K562 (cell line): ENCODE results near the gene BPNT1. TPM values are rescaled to one million over a fixed set of nuclear protein-coding genes. Genes with fewer than 3 reads are reported as not detected.

Experiments
- ATAC-seq: fragments of 200-7000 bp; cut with Tn5 transposase; 3 replicates; pipeline ENCODE4 v1.9.1; 2020; ENCODE audit warnings: moderate library complexity
- BruUV-seq: library from RNA; stranded (reverse); fragments of 400-500 nt; replicated peaks from 2 replicates; lab custom pipeline; 2021; lab: Mats Ljungman, UMichigan
- CTCF ChIA-PET: fragments of 300-600 bp; formaldehyde crosslinking; extraction: SDS; loops from one replicate; lab custom pipeline; 2021; ENCODE audit warnings: low intra/inter-chr PET ratio; lab: Yijun Ruan, JAX
- POLR2A ChIA-PET: fragments of 300-600, 350-650 bp; sonication (Branson Sonifier 250); formaldehyde crosslinking; extraction: SDS; loops from one replicate; lab custom pipeline; 2021; ENCODE audit warnings: antibody characterized with exemption, inconsistent platforms; lab: Yijun Ruan, JAX
- DNase-seq, 4 experiments: peaks; one replicate each; pipeline versions ENCODE4 v3.0.0 to v3.0.0-alpha.2; 2011 to 2018; ENCODE audit warnings: low spot score in 3 of 4, mixed read lengths in 3 of 4; ENCODE audit errors: extremely low read depth in 1 of 4
- FAIRE-seq: peaks from 2 replicates; lab custom pipeline; 2011; peaks lifted over from hg19 to GRCh38; lab: Jason Lieb, UNC
- H2AFZ ChIP-seq: 2 replicates; pipeline ENCODE4 v1.6.0; 2011; ENCODE audit warnings: low read depth, low read length, control low read depth, inconsistent platforms
- H3K27ac ChIP-seq: fragments of 200-600 bp; 3 replicates; pipeline ENCODE4 v1.8.0; 2011; ENCODE audit warnings: low read depth, mild to moderate bottlenecking, control low read depth, inconsistent platforms, low read length, moderate library complexity, mixed read lengths; ENCODE audit errors: extremely low read depth
- H3K27me3 ChIP-seq, 2 experiments: fragments of 300-600 bp in 1 of 2; 2 replicates in 1 of 2; 3 replicates in 1 of 2; pipeline versions ENCODE4 v1.6.0 to v1.8.0; 2011; ENCODE audit warnings: inconsistent platforms in 2 of 2, low read length in 2 of 2, mild to moderate bottlenecking in 1 of 2, mixed read lengths in 1 of 2, moderate library complexity in 1 of 2; ENCODE audit not compliant: control insufficient read depth in 2 of 2, insufficient read depth in 2 of 2
- H3K36me3 ChIP-seq: fragments of 300-600 bp; 3 replicates; pipeline ENCODE4 v1.8.0; 2011; ENCODE audit warnings: mild to moderate bottlenecking, low read length, inconsistent platforms; ENCODE audit not compliant: control insufficient read depth, insufficient read depth
- H3K4me1 ChIP-seq, 2 experiments: fragments of 200-600 bp in 1 of 2; replicated peaks in 1 of 2; 2 replicates in 1 of 2; 3 replicates in 1 of 2; pipeline versions ENCODE4 v1.5.1 to v1.8.0; 2011; ENCODE audit warnings: inconsistent platforms in 2 of 2, low read length in 2 of 2, mild to moderate bottlenecking in 1 of 2, mixed read lengths in 1 of 2, moderate library complexity in 1 of 2; ENCODE audit not compliant: control insufficient read depth in 2 of 2, insufficient read depth in 2 of 2
- H3K4me2 ChIP-seq: 2 replicates; pipeline ENCODE4 v1.6.1; 2011; ENCODE audit warnings: low read length, control low read depth, inconsistent platforms, mixed read lengths; ENCODE audit not compliant: insufficient read depth
- H3K4me3 ChIP-seq: fragments of 200-600 bp; sonication (generic), shearing (Covaris generic); 2 replicates; pipeline ENCODE4 v1.5.1; 2016; ENCODE audit warnings: control low read depth, inconsistent platforms
- H3K79me2 ChIP-seq: fragments of 200-600 bp; 3 replicates; pipeline ENCODE4 v1.8.0; 2011; ENCODE audit warnings: low read length, inconsistent platforms; ENCODE audit not compliant: control insufficient read depth, insufficient read depth
- H3K9ac ChIP-seq, 2 experiments: 2 replicates each; pipeline versions ENCODE4 v1.6.0 to v1.6.1; 2011; ENCODE audit warnings: low read depth in 2 of 2, low read length in 2 of 2, control low read depth in 1 of 2, inconsistent platforms in 1 of 2, mild to moderate bottlenecking in 1 of 2, mixed read lengths in 1 of 2; ENCODE audit not compliant: insufficient read depth in 1 of 2
- H3K9me1 ChIP-seq: one replicate; pipeline ENCODE4 v1.6.0; 2011; ENCODE audit warnings: inconsistent platforms, mild to moderate bottlenecking, low read length, moderate library complexity; ENCODE audit not compliant: control insufficient read depth, insufficient read depth
- H3K9me3 ChIP-seq: replicated peaks from 2 replicates; pipeline ENCODE4 v1.5.1; 2011; ENCODE audit warnings: low read depth, low read length, inconsistent platforms; ENCODE audit not compliant: control insufficient read depth, insufficient read depth
- H4K20me1 ChIP-seq: replicated peaks from 2 replicates; pipeline ENCODE4 v1.6.1; 2011; ENCODE audit warnings: low read length, inconsistent platforms, mixed read lengths; ENCODE audit not compliant: control insufficient read depth, insufficient read depth
- CHD4 ChIP-seq: fragments of 200-600 bp; sonication (generic); IDR thresholded peaks from 3 replicates; pipeline ENCODE4 v1.6.1; 2012; ENCODE audit warnings: low read depth, mild to moderate bottlenecking, mixed read lengths, low read length, inconsistent platforms; ENCODE audit not compliant: insufficient read depth, insufficient replicate concordance, poor library complexity, severe bottlenecking
- PRMT5 ChIP-seq: sonication (generic); formaldehyde crosslinking; IDR thresholded peaks from 2 replicates; pipeline ENCODE4 v1.5.0; 2020; ENCODE audit warnings: missing genetic modification reagents
- RFX1 ChIP-seq: fragments of 450-650 bp; IDR thresholded peaks from 2 replicates; pipeline ENCODE4 v1.6.1; 2016; ENCODE audit warnings: mild to moderate bottlenecking, moderate library complexity
- U2AF1 ChIP-seq: fragments of 200-400 bp; formaldehyde crosslinking; optimal IDR thresholded peaks from 2 replicates; pipeline ENCODE3; 2017; ENCODE audit warnings: mild to moderate bottlenecking, low read depth, low read length, moderate library complexity
- ZNF143 ChIP-seq: sonication (generic); formaldehyde crosslinking; IDR thresholded peaks from 2 replicates; pipeline ENCODE4 v1.9.0; 2022; ENCODE audit warnings: mild to moderate bottlenecking, missing genetic modification reagents
- ZNF146 ChIP-seq: IDR thresholded peaks from one replicate; pipeline ENCODE4 v1.6.1; 2018; ENCODE audit warnings: missing compliant biosample characterization; ENCODE audit not compliant: unreplicated experiment
- ZNF197 ChIP-seq: fragments of 200-800 bp; sonication (Bioruptor generic); IDR thresholded peaks from 2 replicates; pipeline ENCODE4 v1.6.1; 2016; ENCODE audit warnings: low read depth, missing genetic modification characterization, missing compliant biosample characterization
- ZNF57 ChIP-seq: fragments of 450-650 bp; formaldehyde crosslinking; IDR thresholded peaks from 2 replicates; pipeline ENCODE4 v1.4.0; 2020; ENCODE audit warnings: mild to moderate bottlenecking, moderate library complexity
- WGBS: fragments of 100-300 bp; shearing (Covaris generic); methylation state at CpG from one replicate; pipeline ENCODE4 v1.1.6; 2016; ENCODE audit warnings: low coverage, mixed read lengths; ENCODE audit not compliant: insufficient coverage; ENCODE audit errors: missing lambda C conversion rate; 5-methylcytosine and 5-hydroxymethylcytosine counted together
- in situ Hi-C: fragments of 300-500 bp; cut with MboI; formaldehyde crosslinking; loops from 4 replicates; pipeline ENCODE4 v1.15.0; 2018; ENCODE audit warnings: inconsistent platforms, mixed read lengths
- intact Hi-C: fragments of 100-400 bp; cut with micrococcal nuclease; formaldehyde crosslinking; loops from 2 replicates; pipeline ENCODE4 v1.14.2; 2022
- polyA plus RNA-seq, 8 experiments: library from polyadenylated mRNA; depleted of rRNA in 4 of 8; stranded (reverse) in 5 of 8; unstranded in 3 of 8; fragments of >200 nt; fragmentation: Nextera tagmentation in 2 of 8; fragmentation: Illumina TruSeq in 1 of 8; extraction: Ambion mirVana in 2 of 8; extraction: Trizol in 1 of 8; gene quantifications; 2 replicates each; pipeline versions ENCODE4 v1.2.1 to v1.2.3, GENCODE V29; 2011 to 2014; ENCODE audit warnings: inconsistent platforms in 1 of 8, missing spikeins in 1 of 8
- total RNA-seq, 7 experiments: library from RNA; depleted of rRNA in 6 of 7; stranded (reverse); fragments of >200 nt in 6 of 7; fragmentation: Illumina TruSeq in 2 of 7; extraction: Trizol in 2 of 7; gene quantifications; 2 replicates each; pipeline versions ENCODE4 v1.2.1 to v1.2.3, GENCODE V29; 2011 to 2021; ENCODE audit warnings: low replicate concordance in 1 of 7
- TF ChIP-seq, protein P1 (sequence below): sonication (generic); formaldehyde crosslinking; IDR thresholded peaks from 2 replicates; pipeline ENCODE4 v1.8.0; 2023; ENCODE audit warnings: mild to moderate bottlenecking, missing genetic modification reagents
- TF ChIP-seq, protein P2 (sequence below), 2 experiments: fragments of 150-350 bp in 1 of 2; IDR thresholded peaks; 2 replicates each; pipeline ENCODE4 v1.6.1; 2012 to 2016; ENCODE audit warnings: low read depth in 2 of 2, low read length in 2 of 2, mild to moderate bottlenecking in 1 of 2, moderate library complexity in 1 of 2

Gene BPNT1
- total and polyA plus RNA-seq, 9 of the 15 experiments (the other 6 are each of a cell fraction or from before 2014, with no cell fraction given), result 30.2 to 73.8 (median 40.5) TPM

DNA sequence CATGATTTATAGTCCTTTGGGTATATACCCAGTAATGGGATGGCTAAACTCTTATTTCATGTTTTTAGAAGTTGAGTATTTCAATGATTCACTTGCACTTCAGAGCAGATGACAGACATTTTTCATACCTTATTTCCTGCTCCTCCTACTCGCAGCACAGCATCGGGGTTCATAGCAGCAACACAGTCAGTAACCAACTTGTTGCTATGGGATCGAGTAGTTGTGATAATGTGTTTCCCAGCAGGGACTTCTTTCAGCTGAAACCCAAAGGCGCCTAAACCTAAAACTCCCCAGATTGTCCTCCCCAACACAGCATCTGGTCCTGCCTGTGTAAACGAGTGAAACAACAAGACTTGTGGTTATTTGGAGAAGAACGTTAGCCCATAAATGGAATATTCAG lies 27.0 kb downstream of the BPNT1 start:
- no peak overlapping the region for H3K9ac ChIP-seq
- peaks cover 54% of the 10 kb centered on the region for H3K36me3 ChIP-seq
- H3K9me3 ChIP-seq, result no peaks in the 10 kb centered on the region
- BruUV-seq, result no TSS peak
- FAIRE-seq (no peak), ATAC-seq (no peak), DNase-seq (no peak)
- H3K79me2 ChIP-seq, result no peaks in the 10 kb centered on the region
- POLR2A ChIA-PET, result no interaction called here
- CTCF ChIA-PET, result no interaction called here
- no peak overlapping the region for H3K4me2 ChIP-seq
- no peaks in the 10 kb centered on the region for H3K4me1 ChIP-seq
- no peaks in the 10 kb centered on the region for H3K9me1 ChIP-seq
- 93% methylated on average over 6 of the region's 6 CpGs for WGBS
- no peak overlapping the region for H2AFZ ChIP-seq
- H4K20me1 ChIP-seq, result no peaks in the 10 kb centered on the region
- no peak overlapping the region for H3K4me3 ChIP-seq
- H3K27ac ChIP-seq, result no peak overlapping the region
- intact Hi-C loops, result no loop called here
- no peaks in the 10 kb centered on the region for H3K27me3 ChIP-seq
- TF ChIP-seq RFX1 (peak; percentile 20; the same call in 1 of the 2 replicates), ZNF146 (CRISPR knock-in tag) (peak; percentile 17), ZNF57 (no peak)
- in situ Hi-C loops, result no loop called here

DNA sequence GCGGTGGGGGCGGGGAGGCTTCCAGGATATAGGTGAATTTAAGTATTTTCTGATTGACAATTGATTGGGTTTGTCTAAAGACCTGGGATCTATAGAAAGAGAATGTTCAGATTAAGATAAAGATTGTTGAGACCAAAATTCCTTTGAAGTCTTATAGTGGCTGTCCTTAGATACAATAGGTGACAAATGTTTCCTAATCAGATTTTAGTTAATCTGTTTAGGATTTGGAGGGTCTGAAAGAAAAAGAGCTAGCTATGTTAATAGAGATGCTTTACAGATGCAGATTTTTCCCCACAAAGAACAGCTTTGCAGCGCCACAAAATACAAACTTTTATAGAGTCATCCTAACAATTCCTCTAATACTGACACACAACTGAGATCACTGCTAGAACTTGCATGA lies 28.7 kb downstream of the BPNT1 start:
- Histone ChIP-seq H3K4me1 (no peaks in the 10 kb centered on the region), H3K27me3 (no peaks in the 10 kb centered on the region), H4K20me1 (no peaks in the 10 kb centered on the region), H3K27ac (no peak overlapping the region), H3K9ac (no peak overlapping the region), H3K9me3 (no peaks in the 10 kb centered on the region), H2AFZ (no peak overlapping the region), H3K9me1 (no peaks in the 10 kb centered on the region), H3K36me3 (peaks cover 42% of the 10 kb centered on the region; the same call in 2 of the 3 replicates), H3K4me2 (no peak overlapping the region), H3K4me3 (no peak overlapping the region), H3K79me2 (no peaks in the 10 kb centered on the region)
- DNase-seq, result no peak
- intact Hi-C loops (no loop called here), in situ Hi-C loops (no loop called here)
- FAIRE-seq, result no peak
- no peak for ATAC-seq
- CTCF ChIA-PET, result no interaction called here
- 84% methylated on average over 3 of the region's 3 CpGs for WGBS
- BruUV-seq, result no TSS peak
- POLR2A ChIA-PET, result no interaction called here
- TF ChIP-seq, protein P1, sequence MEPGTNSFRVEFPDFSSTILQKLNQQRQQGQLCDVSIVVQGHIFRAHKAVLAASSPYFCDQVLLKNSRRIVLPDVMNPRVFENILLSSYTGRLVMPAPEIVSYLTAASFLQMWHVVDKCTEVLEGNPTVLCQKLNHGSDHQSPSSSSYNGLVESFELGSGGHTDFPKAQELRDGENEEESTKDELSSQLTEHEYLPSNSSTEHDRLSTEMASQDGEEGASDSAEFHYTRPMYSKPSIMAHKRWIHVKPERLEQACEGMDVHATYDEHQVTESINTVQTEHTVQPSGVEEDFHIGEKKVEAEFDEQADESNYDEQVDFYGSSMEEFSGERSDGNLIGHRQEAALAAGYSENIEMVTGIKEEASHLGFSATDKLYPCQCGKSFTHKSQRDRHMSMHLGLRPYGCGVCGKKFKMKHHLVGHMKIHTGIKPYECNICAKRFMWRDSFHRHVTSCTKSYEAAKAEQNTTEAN (CRISPR knock-in tag), result no peak
- TF ChIP-seq ZNF143, result no peak
- TF ChIP-seq PRMT5, result no peak
- TF ChIP-seq, protein P2, sequence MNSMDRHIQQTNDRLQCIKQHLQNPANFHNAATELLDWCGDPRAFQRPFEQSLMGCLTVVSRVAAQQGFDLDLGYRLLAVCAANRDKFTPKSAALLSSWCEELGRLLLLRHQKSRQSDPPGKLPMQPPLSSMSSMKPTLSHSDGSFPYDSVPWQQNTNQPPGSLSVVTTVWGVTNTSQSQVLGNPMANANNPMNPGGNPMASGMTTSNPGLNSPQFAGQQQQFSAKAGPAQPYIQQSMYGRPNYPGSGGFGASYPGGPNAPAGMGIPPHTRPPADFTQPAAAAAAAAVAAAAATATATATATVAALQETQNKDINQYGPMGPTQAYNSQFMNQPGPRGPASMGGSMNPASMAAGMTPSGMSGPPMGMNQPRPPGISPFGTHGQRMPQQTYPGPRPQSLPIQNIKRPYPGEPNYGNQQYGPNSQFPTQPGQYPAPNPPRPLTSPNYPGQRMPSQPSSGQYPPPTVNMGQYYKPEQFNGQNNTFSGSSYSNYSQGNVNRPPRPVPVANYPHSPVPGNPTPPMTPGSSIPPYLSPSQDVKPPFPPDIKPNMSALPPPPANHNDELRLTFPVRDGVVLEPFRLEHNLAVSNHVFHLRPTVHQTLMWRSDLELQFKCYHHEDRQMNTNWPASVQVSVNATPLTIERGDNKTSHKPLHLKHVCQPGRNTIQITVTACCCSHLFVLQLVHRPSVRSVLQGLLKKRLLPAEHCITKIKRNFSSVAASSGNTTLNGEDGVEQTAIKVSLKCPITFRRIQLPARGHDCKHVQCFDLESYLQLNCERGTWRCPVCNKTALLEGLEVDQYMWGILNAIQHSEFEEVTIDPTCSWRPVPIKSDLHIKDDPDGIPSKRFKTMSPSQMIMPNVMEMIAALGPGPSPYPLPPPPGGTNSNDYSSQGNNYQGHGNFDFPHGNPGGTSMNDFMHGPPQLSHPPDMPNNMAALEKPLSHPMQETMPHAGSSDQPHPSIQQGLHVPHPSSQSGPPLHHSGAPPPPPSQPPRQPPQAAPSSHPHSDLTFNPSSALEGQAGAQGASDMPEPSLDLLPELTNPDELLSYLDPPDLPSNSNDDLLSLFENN (IDR thresholded peaks at IDR 0.05; ENCODE audit: low read depth in 2 of 2, low read length in 2 of 2), result no peak
- TF ChIP-seq U2AF1, result no peak
- TF ChIP-seq CHD4, result no peak
- no peak for TF ChIP-seq ZNF197 (CRISPR knock-in tag)
